ENCODE data around the gene CBY1. TPM values are rescaled to one million over a fixed set of nuclear protein-coding genes. Genes with fewer than 3 reads are reported as not detected.
"Not testable (repeated sequence)": the region's sequence is repeated elsewhere in the genome, so short reads cannot be mapped to it uniquely, and the experiment has no call there.

Gene CBY1
- total RNA-seq, 4 donors from 2014 or later: 6.6 to 19.5 (median 12.3) TPM

GRCh38 chr22:38612217-38613006, 44.0 kb upstream of the CBY1 start:
- Histone ChIP-seq H3K4me1 (no peaks in the 10 kb centered on the region), H3K4me3 (no peak overlapping the region), H3K9me3 (no peaks in the 10 kb centered on the region), H3K27me3 (no peaks in the 10 kb centered on the region), H3K36me3 (no peaks in the 10 kb centered on the region), H3K27ac (no peak overlapping the region)
- TF ChIP-seq POLR2A (IDR thresholded peaks at IDR 0.05) (no peak), CTCF (IDR thresholded peaks at IDR 0.05) (no peak)
- no peak for DNase-seq

DNA sequence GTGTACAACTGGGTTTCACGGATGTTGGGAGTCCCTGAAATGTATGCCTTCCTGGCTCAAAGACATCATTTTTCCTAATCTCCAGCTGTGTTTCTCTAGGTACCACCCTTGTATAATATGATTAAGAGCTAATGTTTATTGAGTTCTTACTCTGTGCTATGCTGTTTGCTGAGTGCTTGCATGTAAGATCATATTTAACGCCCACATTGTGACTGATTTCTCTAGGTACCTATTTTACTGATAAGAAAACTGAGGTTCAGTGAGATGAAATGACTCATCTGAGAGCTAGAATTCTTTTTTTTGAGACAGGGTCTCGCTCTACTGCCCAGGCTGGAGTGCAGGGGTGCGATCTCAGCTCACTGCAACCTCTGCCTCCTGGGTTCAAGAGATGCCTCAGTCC, 42.9 kb upstream of the CBY1 start:
- Histone ChIP-seq H3K4me3 (no peak overlapping the region), H3K9me3 (no peaks in the 10 kb centered on the region), H3K4me1 (no peaks in the 10 kb centered on the region), H3K36me3 (no peaks in the 10 kb centered on the region), H3K27ac (no peak overlapping the region), H3K27me3 (no peaks in the 10 kb centered on the region)
- TF ChIP-seq CTCF (IDR thresholded peaks at IDR 0.05) (no peak), POLR2A (IDR thresholded peaks at IDR 0.05) (no peak)
- no peak for DNase-seq

GRCh38 chr22:38614332-38615063, 41.9 kb upstream of the CBY1 start:
- H3K27ac ChIP-seq: no peak overlapping the region
- TF ChIP-seq POLR2A (IDR thresholded peaks at IDR 0.05) (no peak), CTCF (IDR thresholded peaks at IDR 0.05) (no peak)

GRCh38 chr22:38615064-38615405, 41.4 kb upstream of the CBY1 start:
- H3K27me3 ChIP-seq, H3K36me3 ChIP-seq, H3K9me3 ChIP-seq, H3K27ac ChIP-seq, H3K4me1 ChIP-seq, DNase-seq, H3K4me3 ChIP-seq: not testable (repeated sequence)

More at GRCh38 chr22:38614332-38615063, 41.9 kb upstream of the CBY1 start:
- H3K4me3 ChIP-seq: no peak overlapping the region
- H3K9me3 ChIP-seq: peaks cover 0 to 3% (median 0%) of the 10 kb centered on the region in 4 donors
- no peaks in the 10 kb centered on the region for H3K4me1 ChIP-seq
- DNase-seq: no peak
- H3K36me3 ChIP-seq: no peaks in the 10 kb centered on the region
- H3K27me3 ChIP-seq: no peaks in the 10 kb centered on the region

GRCh38 chr22:38618258-38618657, 38.2 kb upstream of the CBY1 start:
- Histone ChIP-seq H3K4me1 (no peaks in the 10 kb centered on the region), H3K27ac (no peak overlapping the region), H3K36me3 (no peaks in the 10 kb centered on the region), H3K27me3 (no peaks in the 10 kb centered on the region), H3K4me3 (no peak overlapping the region), H3K9me3 (peaks cover 0 to 3% (median 0%) of the 10 kb centered on the region in 4 donors)
- no peak for DNase-seq
- no peak for TF ChIP-seq CTCF (IDR thresholded peaks at IDR 0.05)
- no peak for TF ChIP-seq POLR2A (IDR thresholded peaks at IDR 0.05)

DNA sequence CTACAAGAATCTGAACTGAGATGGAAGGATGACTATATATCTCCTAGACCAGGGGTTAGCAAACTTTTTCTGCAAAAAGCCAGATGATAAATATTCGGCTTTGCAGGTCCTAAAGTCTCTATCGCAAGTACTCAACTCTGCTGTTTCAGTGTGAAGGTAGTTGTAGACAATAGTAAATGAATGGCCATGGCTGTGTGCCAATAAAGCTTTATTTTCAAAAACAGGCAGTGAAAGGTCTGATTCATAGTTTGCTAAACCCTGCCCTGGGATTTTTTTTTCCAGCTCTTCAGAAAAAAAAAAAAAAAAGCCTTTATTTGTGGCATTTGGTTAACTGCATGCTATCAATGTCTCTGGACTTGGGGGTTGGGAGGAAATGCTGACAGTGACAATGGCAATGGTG, 37.8 kb upstream of the CBY1 start:
- Histone ChIP-seq H3K27me3 (no peaks in the 10 kb centered on the region), H3K27ac (no peak overlapping the region), H3K4me1 (no peaks in the 10 kb centered on the region), H3K36me3 (no peaks in the 10 kb centered on the region), H3K4me3 (no peak overlapping the region), H3K9me3 (peaks cover 0 to 3% (median 0%) of the 10 kb centered on the region in 4 donors)
- TF ChIP-seq POLR2A (IDR thresholded peaks at IDR 0.05): no peak
- no peak for TF ChIP-seq CTCF (IDR thresholded peaks at IDR 0.05)
- DNase-seq: no peak
